GM18498 (cell line): ENCODE data around the gene VSTM2B.

Source experiments
- ATAC-seq: cut with Tn5 transposase; IDR thresholded peaks from one replicate; pipeline ENCODE4 v1.9.1; 2021; ENCODE audit warnings: mild to moderate bottlenecking, moderate library complexity; ENCODE audit not compliant: unreplicated experiment

VSTM2B gene

GRCh38 chr19:29587059-29587458 is 61.3 kb downstream of the VSTM2B start:
- ATAC-seq: no peak

- ATAC-seq: peak; percentile 73
Measured at GRCh38 chr19:29587518-29587986, 61.8 kb downstream of the VSTM2B start.

- ATAC-seq: no peak
Measured at GRCh38 chr19:29588095-29588494, 62.3 kb downstream of the VSTM2B start.

GRCh38 chr19:29590278-29590677 is 64.5 kb downstream of the VSTM2B start:
- ATAC-seq: no peak

DNA sequence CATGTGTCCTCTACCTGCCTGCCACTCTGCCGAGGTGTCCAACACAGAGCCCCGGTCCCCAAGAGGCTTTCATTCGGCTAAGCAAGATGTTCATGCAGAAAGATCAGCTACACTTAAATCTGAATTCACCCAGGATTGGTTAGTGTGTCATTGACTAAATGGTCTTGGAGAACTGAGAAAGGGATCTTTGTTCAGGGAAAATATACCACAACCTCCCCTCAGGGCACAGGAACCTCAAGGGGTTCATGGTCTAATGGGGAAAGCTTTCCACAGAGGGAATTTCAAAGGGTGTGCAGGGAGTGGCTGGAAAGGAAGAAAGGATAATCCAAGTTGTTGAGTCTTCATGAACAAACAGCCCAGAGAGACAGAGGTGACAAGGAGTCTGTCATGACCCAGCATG is 65.9 kb downstream of the VSTM2B start:
- ATAC-seq: no peak

GRCh38 chr19:29593869-29594268 is 68.1 kb downstream of the VSTM2B start:
- no peak for ATAC-seq

- ATAC-seq: no peak
Measured at GRCh38 chr19:29596080-29596727, 70.4 kb downstream of the VSTM2B start.

GRCh38 chr19:29596885-29597525 is 71.2 kb downstream of the VSTM2B start:
- no peak for ATAC-seq

DNA sequence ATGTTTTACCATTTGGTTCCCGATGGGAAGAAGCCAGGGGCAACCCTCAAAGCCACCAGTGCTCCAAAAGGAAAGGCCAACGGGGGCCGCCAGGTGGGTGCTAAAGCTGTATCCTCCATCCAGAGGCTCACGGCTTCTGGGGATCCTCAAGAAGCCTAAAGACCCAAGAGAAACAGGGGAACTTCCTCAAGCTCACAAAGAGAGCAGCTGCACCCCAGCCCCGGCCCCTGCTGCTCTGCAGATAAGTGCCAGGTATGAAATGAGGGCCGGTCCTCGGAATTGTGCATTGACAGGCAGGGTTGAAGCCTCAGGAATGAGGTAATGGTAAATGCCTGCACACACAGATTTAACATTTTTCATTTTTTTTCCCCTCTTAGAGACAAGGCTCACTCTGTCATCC is 72.2 kb downstream of the VSTM2B start:
- no peak for ATAC-seq

- ATAC-seq: no peak
Measured at GRCh38 chr19:29598496-29598895, 72.7 kb downstream of the VSTM2B start.

DNA sequence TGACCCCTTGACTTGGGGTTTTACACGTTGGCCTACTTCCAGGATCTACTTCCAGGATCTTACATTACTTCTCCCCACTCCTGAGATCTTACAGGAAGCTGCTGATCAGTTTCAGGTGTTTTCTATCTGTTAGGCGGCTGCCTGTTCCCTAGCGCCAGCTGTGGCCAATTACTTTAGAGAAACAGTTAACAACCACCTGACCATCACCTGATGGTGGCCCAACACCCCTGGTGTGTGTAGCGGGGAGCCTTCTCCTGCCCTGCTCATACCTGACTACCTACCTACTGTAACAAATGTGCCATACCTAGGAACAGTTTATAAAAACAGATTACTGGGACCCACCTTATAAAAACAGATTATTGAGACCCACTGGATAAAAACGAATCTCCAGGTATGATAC is 77.5 kb downstream of the VSTM2B start:
- no peak for ATAC-seq

DNA sequence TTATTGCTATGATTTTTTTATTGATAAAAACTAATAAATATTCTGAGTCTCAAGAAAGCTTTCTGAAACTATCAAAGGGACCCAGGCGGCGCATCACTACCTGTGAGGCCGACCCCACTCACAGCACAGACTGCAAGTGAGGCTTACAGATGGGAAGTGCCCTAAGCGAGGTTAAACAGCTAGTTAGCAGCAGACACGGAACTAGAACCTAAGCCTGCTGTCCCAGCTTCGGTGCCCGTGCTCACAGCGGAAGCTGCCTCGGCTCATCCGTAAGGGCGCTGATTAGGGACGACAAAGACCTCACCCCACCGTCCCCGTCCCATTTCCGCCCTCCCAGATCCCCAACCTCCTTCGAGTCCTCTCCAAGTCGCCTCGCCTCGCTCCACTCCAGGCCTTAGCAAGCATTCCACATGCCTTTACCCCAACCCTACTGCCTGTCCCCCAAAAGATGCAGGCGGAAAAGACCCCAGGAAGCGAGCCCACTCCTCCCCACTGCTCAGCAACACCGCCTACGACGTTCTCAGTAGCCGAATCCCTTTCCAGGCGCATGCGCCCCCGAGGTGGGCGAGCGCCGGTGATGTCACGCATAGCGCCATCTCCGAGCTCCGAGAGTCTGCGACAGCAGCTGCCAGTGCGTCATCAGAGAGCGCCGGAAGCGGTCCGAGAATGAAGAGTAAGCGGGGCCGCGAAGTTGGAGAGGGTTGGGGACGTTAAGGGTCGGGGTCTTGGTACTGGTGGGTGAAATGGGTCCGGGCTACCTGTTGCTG is 80.0 kb downstream of the VSTM2B start, which contains the start of gene POP4:
TSS of gene POP4 (plus strand) at position 631 of the 767 bp plus-strand sequence. CDS start at position 667, 36 bp downstream.
- ATAC-seq: peak; percentile 72

- no peak for ATAC-seq
Measured at GRCh38 chr19:29606420-29606747, 80.6 kb downstream of the VSTM2B start.

- ATAC-seq: no peak
Measured at GRCh38 chr19:29609636-29610035, 83.8 kb downstream of the VSTM2B start.

GRCh38 chr19:29610213-29610573 is 84.4 kb downstream of the VSTM2B start:
- ATAC-seq: no peak

DNA sequence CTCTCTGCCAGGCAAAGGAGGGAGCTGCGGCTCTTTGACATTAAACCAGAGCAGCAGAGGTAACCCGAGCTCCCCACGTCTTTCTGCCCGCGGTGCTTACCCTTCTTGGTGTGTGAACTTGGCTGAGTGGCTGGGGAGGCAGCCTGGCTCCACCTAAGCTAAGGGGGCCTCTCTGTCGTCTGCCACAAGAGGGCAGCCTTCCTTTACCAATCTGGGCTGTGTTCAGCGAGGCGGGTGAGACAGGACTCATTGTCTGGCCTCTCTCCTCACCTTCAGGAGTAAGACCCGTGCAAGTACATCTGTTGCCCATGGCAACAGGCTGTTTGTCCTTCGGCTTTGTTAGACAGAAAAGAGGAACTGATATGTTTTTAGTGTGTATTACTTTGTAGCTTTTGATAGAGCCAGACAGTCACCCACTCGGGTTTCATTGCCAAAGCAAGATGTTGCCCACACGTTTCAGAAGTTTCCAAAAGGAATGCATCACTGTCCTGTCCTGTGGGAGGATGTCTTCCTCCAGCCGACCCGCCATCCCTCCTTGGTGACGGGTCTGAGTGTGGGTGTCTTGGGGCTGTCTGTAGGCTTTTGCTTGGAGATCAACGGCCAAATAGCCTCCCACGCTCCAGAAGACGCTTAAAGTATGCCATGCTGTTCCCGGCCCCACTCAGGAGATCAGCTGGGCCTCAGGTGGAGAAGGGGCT is 84.9 kb downstream of the VSTM2B start:
- ATAC-seq: peak; percentile 77

DNA sequence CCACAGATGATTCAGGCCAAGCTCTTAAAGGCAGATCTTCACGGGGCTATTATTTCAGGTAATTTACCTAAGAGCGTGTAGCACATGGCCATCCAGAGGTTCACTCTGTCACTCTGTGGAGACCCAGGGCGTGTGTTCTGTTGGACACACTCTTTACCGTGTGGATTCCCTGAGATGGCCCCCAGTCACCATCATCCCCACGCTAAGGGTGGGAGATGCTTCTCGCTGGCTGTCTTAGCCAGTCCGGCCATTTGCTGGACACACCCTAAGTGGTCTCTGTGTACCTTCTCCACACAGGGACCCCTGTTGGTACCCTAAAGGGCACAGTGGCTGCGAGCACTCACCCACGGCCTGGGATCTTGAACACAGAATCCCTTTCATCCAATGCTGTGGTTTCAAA is 86.3 kb downstream of the VSTM2B start:
- no peak for ATAC-seq

- ATAC-seq: no peak
Measured at GRCh38 chr19:29612801-29613595, 87.2 kb downstream of the VSTM2B start.

DNA sequence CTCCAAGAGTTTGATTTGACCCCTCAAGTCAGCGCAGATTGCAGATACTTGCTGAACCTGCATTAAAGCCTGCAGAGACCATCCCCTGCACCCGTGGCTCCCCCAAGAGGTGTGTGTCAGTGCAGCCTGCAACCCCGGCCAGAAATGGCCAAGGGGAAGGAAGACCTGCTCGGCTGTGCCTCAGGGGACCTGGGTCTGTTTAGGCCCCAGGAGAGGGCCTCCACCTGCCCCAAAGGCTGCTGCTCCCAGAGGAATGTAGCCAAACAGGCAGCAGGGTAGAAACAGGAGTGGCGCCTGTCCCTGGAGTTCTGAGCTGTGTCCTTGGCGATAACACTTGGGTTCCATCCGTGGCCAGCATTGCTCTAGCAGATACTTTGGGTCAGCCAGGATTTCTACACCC is 88.3 kb downstream of the VSTM2B start:
- no peak for ATAC-seq
